OCI-LY1 (cell line): Measurements from ENCODE around the gene MARCHF11.

ENCODE experiments used
- CTCF ChIP-seq: fragments of 200-600 bp; sonication (generic), shearing (Covaris generic); IDR thresholded peaks from 2 replicates; pipeline ENCODE4 v1.5.1; 2017; ENCODE audit warnings: mild to moderate bottlenecking, antibody characterized with exemption, low read length, moderate library complexity, mixed read lengths
- EZH2 ChIP-seq: fragments of 200-600 bp; sonication (generic), shearing (Covaris generic); IDR thresholded peaks from 2 replicates; pipeline ENCODE4 v1.8.0; 2017; ENCODE audit warnings: borderline replicate concordance, mixed run types, mild to moderate bottlenecking, antibody characterized with exemption, low read length, moderate library complexity, mixed read lengths

DNA sequence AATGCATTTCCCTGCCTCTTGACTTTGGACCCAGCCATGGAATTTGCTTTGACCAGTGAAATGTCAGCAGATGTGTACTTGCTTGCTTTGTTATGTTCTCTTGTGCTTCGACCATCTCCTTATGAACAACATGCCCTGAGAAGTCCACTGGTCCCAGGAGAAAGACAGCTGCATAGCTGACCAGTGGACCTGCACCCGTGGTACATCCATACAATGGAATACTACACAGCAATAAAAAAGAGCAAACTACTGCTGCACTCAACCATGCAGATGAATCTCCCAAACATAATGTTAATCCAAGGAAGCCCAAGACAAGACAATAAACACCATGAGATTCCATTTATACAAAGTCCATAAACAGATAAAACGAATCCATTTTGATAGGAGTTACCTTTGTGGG, 30.0 kb downstream of the MARCHF11 start:
- TF ChIP-seq EZH2 (no peak), CTCF (no peak)
